Activated T-cell treated with anti-CD3 and anti-CD28 coated beads for 24 hours (primary cell): Measurements from ENCODE around the gene VEGFC.

Source experiments
- DNase-seq: peaks from one replicate; pipeline ENCODE4 v3.0.0-alpha.2; 2020; ENCODE audit warnings: low read depth

The VEGFC gene

DNA sequence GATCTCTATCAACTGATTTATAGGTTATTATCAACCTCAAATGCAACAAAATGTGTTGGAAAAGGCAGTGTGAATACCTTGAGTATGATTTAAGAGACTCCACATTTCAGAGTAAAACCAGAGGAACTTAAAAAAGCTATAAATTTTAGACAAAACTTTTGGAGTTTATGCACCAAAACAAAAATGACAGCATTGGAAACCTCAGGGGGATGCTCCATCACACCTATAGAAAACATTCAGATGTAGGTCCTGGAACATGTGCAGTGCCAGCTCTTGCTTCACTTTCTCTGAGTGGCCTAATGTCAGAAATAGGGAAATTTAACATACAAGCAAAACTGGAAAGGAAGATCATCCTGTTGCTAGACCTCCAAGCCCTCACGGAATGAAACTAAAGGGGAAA is 5.8 kb upstream of the VEGFC start:
- no peak for DNase-seq

DNA sequence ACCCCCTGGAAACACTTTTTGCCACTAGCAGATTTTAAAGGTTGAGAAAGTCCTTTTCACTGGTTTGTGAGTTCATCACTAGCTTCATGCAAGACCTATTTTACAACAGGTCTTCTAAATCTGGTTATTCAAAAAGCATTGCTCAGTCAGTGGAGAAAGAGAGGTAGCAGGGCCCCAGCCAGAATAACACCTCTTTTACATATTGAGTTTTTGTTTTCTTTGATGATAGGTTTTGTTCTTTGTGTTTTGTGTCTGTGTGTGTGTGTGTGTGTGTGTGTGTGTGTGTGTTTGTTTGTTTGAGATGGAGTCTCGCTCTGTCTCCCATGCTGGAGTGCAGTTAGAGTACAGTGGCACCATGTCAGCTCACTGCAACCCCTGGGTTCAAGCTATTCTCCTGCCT is 2.7 kb upstream of the VEGFC start:
- no peak for DNase-seq

DNA sequence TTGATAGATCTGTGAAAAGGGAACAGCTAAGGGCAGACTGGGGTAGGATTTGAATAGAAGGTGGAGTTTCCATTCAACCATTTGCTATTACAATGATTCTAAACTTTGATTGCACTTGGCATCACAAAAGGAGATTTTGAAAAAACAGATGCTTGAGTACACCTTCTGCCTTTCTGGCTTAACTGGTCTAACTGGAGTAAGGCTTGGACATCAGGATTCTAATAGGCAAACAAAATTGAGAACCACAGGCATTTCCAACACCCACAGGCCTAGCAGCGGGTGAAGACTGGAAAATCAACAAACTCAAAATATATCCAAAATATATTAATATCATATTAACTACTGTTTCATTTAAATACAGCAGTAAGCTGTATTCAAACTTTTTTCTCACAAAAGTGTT is 1.9 kb upstream of the VEGFC start:
- DNase-seq, result no peak

DNA sequence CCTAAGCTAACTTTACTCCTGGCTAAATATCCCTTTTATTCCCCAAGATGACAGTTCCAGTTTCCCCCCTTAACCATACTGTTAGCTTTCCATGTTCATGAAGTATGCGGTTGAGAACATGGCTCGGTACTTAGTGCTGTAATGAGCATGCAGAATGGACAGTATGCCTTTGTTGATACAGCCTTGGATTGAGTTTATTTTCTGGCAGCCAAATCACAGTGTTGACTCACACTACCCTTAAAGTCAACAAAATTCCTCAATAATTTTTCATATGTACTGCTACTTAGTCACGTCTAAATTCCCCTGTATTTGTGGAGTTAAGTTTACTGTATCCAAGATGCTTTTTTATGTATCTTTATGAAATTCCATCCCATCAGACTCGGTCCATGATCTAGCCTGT is 1.4 kb upstream of the VEGFC start:
- DNase-seq, result no peak

DNA sequence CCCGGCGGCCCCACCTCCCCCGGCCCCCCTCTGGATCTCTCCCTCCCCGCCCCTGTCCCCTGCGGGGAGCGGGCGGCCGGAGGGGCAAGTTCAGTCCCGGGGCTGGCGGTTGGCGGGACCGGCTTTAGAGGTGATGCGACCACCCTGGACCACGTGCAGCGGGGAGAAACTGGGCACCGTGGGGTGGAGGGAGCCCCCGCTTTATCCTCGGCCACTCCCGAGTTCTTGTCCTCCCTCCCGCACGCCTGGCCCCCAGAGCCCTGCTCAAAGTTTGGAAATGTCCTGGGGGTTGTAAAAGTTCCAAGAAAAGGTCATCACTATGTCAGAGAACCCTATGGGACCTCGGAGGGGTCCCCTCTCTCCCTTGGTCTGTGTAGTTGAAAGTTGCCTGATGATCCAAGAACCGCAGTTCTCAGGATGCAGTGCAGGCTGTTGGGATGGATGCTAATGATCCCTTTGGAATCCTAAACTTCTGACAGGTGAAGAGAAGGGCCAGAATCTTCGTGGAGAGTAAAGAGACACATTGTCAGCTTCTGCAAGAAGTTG is 411 bp upstream of the VEGFC start:
- DNase-seq, result no peak

DNA sequence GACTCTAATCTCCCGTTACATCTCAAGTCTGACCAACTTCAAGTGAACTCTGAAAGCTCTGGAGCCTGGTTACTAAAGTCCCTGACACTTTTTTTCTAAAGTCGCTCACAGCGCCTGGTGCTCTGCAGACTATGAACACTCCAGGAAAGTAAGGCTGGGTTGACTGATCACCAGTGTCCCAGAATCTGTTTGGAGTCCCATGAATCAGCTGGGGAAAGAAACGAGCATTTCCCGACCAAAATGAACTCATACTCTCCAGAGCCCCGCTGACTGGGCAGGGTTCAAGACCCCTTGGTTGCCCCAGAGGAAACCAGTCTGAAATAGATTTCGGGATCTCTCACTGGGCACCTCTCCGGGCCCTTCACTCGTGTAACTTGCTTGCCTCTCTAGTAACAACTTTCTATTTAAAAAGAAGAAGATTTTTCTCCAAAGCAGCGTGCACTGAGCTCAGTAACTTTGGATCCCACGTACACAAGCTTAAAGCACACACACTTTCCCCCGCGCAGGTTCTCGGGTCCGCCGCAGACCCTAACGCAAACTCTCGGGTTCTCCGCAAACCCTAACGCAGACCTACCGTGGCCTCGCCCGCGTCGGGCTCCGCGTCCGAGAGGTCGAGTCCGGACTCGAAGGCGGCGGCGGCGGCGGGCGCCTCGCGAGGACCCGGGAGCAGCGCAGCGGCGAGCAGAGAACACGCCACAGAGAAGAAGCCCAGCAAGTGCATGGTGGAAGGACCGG is 964 bp downstream of the VEGFC start:
- no peak for DNase-seq

DNA sequence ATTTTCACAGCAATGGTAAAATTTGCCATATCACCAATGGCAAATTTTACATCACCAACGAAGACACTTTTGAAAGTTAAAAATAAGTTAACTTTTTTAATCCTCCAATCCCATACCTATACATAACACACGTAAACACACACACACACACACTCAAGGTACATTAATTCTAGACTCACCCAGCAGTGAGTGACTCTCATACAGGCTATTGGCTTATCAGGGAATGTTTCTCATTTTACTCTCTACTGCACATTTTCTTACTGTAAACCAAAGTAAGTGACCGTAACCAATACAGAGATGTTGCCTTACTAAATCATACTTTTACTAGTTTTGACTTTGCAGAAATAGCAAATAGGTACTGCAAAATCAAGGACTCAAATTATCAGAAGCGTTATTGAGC is 2.3 kb downstream of the VEGFC start:
- DNase-seq, result no peak

DNA sequence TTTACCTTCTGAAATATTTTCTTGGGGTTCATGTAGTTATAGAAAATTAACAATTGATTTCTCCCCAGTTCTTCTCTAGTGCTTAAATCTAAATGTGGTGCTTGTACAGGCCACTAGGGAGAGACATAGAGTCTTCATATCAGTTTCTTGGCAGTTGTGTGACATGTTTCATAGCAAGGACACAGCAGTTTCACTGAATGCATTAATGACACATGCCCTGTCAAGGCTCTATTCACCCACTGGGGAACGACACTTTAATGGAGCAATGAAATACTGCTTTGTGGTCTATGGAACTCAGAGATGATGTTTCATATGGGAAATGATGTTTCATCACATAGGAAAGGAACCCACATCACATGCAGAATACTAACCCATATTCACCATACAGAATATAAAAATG is 2.8 kb downstream of the VEGFC start:
- DNase-seq, result no peak

DNA sequence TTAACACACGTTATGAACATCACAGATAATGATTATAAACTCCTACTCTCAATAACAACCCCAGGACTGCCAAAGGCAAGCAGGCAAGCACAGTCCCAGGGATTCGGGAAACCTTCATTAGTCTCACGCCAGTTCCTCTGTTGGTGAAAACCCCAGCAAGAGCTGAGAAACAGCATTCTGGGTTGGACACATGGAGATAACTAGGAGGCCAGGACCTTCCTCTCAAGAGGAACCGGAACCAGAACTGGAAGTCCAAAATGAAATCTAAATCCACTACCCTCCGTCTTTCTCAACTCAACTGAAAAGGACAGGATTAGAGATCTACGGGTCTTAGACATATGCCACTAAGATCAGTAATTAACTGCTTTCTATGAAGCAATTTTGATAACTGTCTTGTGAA is 3.8 kb downstream of the VEGFC start:
- DNase-seq, result no peak

DNA sequence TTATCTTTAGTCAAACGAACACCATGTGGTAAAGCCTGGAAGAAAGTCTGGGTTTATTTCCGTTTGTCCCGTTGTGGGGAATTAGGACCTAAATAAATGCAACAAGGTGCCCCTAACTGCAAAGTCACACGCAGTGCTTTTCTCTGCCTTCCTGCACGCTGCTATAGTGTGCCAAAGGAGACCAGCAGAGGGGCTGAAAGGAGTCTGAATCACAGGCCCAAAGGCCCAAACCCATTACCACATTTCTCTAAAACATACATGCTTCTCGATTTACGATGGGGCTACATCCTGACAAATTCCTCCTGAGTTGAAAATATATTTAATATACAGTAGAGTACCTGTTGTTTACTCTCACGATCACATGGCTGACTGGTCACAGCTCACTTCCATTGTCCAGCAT is 4.5 kb downstream of the VEGFC start:
- DNase-seq, result no peak

DNA sequence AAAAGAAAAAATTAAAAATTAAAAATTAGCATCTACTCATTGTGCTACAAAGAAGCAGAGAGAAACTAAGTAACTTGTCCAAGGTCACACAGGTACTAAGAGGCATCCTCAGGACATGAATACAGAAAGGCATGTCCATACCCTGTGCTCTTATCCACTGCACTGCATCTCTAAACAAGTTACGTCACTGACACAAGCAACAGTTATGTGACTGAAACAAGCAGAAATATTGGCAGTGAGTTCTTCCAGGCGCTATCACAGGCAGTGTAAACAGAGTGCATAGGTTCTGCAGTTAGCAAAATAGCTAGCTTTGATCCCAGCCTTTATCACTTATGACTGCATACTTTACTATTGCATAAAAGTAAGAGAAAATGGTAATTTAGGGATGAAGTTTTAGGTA is 7.9 kb downstream of the VEGFC start:
- DNase-seq, result no peak

DNA sequence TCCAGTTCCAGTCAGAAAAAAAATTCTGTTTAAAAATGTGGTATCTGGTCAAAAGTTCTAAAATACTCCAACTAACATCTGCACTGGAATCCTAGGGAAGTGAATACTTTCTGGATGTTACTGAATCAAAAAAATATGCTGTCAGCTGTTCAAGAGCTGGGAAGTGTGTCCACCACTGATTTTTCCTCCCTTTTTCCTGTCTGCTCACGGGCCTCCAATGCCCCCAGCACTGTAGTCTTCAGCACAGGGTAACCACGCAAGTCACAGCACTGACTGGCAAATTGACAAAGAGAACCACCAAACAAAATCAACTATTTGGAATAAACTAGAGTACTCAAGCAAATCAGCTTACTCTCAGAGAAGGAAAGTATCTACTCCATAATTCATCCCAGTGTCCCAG is 9.9 kb downstream of the VEGFC start:
- no peak for DNase-seq

DNA sequence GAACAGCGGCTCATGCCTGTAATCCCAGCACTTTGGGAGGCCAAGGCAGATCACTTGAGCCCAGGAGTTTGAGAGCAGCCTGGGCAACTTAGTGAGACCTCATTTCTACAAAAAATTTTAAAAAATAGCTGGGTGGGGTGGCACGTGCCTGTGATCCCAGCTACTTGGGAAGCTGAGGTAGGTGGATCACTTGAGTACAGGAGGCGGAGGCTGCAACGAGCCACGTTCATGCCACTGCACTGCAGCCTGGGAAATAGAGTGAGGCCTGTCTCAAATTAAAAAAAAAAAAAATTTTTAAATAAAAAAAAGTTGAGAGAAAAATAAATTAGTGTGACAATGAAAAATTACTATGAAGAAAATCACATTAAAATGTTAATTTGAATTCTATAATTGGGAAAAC is 10.5 kb downstream of the VEGFC start:
- DNase-seq, result no peak

DNA sequence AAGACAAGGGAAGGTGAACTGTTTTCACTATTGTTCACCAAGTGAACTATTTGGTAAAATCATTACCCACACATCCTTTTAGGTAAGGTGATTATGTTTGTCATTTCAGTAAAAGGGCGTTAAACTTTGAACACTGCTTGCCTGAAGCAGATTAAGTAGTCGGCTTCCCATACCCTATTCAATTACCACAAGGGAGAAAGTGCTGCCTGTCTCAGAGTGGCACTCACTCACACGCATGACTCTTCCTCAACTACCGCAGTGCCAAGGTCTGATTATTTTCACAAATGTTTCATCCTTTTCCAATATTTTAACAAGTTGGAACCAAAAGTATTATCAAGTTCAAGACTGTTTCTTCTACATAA is 11.0 kb downstream of the VEGFC start:
- no peak for DNase-seq

DNA sequence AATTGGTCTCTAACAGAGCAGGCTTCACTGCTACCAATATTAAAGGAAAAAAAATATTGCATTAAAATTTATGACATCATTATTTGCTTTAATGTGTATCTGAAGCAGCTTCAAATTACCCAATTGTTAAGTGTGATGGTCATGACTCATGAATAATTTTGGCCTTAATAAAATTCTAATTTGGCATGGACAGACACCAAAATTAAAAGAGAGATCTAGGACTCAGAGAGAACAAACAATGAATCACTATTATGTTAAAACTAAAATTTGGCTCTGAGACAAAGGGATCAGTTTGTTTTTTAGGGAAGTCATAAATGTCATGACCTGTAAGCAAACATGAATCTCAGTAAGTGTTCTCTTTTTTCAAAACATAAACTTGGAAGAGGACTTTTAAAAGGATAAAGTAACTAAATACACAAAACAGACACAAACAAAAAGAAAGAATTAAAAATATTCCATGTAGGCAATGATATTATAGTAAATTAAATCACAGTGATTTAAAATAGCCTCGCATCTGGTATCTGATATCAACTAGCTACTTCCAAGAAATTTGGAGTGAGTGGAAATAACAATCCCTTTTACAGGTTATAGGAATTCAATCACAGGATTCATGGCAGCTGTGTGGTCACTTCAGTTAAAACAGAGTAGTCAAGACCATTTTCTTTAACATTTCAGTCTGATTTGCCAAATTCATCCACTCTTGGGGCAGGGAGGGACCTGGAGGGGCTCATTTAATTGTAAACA is 11.6 kb downstream of the VEGFC start:
- DNase-seq, result no peak

DNA sequence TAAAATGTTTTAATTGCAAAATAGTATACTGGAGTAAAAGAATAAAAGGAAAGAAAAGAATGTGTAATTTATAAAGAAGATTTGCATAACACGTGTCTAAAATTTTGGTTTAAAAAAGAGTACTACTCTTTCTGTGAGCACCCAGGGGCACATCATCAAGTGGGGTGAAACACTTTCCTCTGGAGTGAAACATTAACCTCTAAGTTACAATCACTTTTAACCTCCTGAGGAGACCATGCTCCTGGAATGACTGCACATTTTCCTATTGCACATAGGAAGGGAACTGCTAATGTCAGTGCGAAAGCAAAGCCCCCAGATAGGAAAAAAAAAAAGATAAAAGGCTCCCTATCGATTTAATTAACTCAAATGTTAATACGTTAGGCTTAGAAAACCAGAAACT is 13.3 kb downstream of the VEGFC start:
- DNase-seq, result no peak

DNA sequence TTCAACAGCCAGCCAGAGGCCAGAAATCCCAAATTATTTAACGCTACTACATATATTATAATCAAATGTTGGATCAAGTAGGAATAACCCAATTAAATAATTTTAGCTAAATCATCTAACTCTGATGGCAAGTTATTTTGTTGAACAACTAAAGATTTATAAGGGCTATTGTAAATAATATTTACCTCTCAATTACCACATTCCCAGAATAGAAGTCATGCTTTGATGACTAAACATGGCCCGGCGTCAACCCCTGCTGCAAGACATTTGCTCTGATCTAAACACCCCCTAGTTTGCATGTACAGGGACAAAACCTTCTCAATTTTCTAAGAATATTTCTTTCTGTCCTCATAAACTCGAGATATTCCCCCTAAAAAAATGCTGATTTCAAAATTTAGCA is 14.2 kb downstream of the VEGFC start:
- DNase-seq, result no peak

DNA sequence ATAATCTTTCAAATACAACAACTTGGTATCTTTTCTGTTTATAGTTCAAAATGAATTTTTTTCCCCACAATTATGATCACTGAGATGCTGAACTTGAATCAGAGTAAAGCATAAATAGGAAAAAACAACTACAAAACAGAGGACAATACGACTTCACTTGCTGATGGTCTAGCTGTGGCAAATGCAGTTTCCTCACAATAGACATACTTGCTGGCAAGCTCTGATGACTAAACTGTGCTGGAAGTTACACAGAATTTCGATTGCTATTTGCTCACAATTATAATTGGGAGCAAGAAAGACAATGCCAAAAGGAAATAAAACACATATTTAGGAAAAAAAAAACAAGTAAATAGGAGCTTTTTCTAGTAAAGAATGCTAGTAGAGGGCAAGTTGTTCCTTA is 14.7 kb downstream of the VEGFC start:
- DNase-seq, result no peak

DNA sequence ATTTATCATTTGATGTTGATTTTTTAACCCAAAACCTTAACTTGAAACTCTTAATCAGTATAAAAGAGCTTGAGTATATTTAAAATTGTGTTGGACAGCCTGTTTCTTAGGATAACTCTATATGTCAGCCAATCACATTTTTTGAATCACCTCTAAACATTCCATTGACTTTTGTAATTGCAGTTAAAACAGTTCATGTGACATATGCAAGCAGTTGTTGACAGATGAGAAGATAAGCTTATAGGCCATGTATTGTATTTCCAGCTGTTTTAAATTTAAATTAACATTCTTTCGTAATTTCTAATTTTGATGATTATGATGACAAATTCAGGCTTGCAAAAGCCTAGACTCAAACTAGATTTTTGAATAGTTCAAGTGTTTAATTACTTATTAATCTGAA is 17.4 kb downstream of the VEGFC start:
- no peak for DNase-seq

DNA sequence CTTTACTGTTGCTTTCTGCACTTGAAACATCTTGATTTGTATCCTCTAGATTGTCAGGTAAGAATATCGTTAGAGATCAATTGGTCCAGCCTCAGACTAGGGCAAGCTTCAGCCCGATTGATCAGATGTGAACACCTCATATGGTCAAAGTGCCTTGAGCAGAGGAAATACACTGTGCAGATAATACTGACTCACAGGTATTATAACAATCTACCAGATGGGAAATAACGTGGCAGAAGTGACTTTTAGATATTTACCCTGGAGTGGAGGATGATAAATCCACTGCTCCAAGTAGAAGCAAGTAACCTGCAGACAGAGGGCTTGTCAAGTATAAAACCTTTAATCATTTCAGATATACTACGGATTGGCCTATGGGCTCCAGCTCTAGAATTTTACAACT is 17.9 kb downstream of the VEGFC start:
- no peak for DNase-seq

DNA sequence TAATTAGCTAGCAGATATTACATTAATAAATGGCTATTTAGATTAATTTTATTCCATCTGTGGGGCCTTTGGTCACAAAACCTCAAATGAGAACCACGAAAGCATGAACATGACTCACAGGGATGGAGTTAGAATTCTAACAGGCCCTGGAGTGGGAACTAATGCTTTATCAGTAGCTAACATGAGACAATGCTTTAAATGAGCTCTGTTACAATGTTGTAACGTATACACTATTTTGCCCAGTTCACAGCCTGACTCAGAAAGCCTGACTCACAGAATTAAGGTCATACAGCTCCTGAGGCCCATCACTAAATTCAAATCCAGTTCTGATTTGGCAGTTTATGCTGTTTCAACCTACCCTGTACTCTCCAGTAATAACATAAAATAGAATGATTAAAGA is 23.2 kb downstream of the VEGFC start:
- DNase-seq, result no peak

DNA sequence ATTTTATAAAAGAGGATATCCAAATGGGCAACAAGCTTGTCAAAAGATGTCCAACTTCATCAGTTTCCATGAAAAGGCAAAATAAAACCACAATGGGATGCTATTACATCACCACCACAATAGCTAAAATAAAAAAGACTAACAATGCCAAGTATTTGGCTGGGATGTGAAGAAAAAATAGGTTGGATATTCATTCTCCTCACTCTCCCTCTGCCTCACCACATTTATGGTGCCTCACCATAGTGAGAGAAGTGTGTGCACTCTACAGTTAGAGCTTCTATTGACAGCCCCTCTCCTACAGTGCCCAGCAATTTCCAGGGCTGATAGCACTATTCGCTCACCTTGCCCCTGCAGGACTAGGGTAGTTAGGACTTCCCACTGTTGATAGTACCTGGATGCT is 25.5 kb downstream of the VEGFC start:
- DNase-seq, result no peak

DNA sequence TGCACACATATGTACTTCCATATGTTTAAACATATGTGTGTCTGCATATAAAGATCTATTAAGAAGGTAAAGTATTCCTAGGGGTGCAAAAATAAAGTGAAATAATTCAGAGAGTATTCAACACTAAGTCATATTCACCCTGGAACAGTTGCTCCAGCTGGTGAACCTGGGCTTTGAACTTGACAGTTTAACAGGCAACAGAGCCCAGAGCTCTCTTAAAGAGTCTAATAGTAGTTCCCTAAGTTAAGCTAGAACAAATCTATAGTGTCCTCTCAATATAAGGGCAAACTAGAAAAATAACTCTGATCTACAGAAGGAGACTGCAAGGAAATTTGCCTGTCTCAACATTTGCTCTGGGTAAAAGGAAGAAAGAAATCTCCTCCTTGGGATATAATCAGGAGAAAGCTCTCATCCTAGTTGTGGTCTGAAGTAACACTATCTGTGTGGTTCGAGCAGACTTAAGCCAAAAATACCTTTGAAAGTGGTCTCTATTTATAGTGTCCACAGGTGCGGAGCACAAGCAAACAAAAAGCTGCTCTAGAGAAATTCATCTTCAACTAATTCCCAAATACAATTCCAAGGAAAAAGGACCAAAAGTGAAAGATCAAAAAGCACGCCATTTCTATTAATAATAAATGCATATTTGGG is 29.9 kb downstream of the VEGFC start:
- no peak for DNase-seq
